HG02981 (cell line): Measurements from ENCODE around the gene TOM1.
"Not testable (repeated sequence)": the region's sequence is repeated elsewhere in the genome, so short reads cannot be mapped to it uniquely, and the experiment has no call there.

ENCODE experiments used
- ATAC-seq: cut with Tn5 transposase; IDR thresholded peaks from one replicate; pipeline ENCODE4 v1.9.1; 2021; ENCODE audit warnings: mild to moderate bottlenecking, moderate library complexity; ENCODE audit not compliant: unreplicated experiment

TOM1 gene

DNA sequence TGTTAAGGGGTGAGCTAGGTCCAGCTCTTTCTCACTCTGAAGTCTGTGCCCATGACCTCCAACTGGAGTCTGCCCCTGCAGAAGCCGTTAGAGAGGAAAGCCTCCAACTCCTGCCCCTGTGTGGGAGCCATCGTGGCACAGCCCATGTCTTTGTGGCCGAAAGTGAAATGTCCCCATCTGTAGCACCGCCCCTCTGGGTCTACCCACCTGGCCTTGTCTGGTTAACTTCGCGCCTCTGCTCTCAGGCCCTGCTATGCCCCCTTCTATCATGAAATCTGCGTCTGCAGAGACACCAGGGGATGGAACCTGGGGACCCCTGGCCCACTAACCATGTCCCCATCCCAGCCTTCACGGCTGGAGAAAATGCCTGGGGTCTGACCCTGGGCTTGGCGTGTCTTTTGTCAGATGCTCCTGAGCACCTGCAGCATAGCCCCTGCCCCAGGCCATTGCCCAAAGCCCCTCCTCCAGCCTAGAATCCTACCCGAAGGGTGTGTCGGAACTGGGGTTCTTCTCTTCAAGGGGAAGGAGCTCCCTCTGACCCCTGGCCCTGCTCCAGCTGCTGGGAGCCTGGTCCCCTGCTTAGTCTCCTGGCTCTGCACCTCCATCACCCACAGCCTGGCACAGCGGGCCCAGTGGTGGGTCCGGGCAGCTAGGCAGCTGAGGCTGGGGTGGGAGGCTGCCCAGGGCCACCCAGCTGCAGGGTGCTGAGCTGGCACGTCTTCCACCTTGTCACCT is 45.4 kb downstream of the TOM1 start:
- no peak for ATAC-seq

DNA sequence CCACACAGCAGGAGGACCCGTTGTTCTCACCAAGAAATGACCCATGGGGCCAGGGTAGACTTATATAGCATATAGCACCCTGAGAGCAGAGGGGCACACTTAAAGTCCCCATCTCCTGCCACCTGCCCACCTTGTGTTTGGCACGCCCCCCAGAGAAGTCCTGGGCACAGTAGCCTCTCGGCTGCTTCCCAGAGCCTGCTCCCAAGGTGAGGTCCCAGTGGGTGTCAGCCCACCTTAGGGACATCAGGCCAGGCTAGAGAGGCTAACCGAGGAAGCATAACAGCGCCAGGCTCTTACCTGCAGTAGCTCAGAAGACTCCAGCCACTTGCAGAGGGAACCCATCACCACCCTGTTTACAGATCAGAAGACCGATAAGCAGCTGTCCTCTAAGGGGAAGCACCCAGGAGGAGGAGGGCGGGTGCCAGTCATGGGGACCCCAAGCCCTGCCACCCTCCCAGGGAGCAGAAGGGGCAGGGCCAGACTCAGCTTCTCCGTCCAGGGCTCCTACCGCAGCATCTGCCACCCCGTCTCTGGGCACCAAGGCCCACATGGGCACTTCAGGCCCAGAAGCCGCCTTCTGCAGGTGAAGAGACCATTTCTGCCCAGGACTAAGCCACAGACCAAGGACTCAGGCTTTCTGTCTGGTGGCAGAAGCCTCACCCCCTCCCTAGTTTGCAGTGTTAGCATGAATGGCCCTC is 46.3 kb downstream of the TOM1 start:
- no peak for ATAC-seq

DNA sequence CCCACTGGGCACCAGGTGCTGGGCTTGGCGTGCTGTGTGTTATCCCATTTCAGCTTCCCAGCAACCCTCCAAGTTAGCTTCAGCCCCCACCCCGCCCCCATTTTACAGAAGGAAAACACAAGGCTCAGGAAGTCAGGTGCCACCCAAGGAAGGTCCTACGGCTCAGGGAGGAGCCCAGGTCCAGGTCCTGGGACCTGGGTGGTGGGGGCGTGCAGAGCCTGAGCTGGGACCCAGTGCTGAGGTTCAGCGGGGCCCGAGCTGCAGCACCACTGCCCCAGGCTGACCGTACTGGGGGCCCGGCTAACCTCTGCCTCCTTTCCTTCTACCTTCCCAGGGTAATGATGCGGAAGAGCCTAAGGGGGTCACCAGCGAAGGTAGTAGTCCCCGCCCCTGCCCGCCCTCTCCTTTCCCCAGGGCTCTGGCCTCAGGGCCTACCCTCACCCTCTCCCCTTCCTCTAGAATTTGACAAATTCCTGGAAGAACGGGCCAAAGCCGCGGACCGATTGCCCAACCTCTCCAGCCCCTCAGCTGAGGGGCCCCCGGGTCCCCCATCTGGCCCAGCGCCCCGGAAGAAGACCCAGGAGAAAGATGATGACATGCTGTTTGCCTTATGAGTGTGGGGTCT is 47.0 kb downstream of the TOM1 start:
- no peak for ATAC-seq

DNA sequence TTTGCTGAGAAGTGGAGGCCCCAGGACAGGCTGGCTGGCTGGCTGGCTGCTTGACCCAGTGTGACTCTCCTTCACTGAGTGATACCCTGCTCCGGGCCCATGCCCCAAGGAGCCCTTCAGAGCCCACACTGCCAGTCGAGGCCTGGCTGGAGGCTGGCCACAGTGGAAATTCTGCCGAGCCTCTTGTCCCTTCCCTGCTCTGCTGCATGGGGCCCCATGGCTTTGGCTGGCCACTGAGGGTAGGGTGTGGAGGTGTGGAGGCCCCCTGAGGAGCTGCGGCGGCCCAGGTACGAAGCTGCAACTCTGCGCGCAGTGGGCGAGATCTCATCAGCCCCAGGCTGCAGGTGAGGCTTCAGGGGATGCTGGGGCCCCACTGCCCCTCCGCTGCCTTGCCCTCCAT is 47.8 kb downstream of the TOM1 start:
- ATAC-seq, result no peak

DNA sequence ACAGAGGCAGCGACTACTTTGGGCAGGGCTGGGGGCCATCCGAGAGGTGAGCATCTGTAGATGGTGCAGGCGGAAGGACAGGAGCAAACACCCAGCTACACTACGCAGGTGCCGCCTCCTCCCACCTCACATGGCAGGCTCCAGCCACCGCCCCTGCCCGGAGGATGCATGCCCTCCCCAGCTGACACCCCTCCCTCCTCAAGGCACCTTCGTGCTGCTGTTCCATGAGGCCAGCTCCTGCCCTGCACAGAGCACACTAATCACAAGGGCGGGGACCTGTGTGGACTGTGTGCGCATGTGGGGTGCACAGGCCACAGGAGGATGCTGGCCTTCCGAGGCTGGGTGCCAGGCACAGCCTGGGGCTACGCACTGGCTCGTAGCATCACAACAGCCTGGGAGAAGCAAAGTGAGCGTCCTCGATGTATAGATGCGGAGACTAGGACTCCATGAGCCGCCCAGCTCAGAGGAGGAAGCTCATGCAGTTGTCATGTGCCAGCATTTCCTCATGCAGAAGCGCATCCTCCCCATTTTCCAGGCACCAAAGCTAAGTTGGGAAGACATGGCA is 48.4 kb downstream of the TOM1 start:
- ATAC-seq, result no peak

DNA sequence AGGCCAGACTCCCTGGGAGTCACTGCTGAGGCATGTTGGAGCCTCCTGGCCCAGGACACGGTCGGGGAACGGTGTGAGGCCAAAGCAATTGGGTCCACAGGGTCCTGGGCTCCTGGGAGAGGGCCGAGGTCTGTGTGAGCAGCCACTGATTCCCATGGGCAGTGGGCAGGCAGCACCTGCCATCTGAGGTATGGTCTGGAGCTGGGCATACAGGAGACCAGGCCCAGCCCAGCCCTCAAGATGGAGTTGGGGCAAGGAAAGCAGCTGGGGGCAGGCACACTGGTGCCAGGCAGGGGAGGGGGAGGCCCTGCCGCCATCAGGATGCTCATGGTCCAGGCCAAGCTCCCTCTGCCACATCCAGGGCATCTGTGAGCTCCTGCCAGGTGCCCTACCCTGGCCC is 49.0 kb downstream of the TOM1 start:
- no peak for ATAC-seq

DNA sequence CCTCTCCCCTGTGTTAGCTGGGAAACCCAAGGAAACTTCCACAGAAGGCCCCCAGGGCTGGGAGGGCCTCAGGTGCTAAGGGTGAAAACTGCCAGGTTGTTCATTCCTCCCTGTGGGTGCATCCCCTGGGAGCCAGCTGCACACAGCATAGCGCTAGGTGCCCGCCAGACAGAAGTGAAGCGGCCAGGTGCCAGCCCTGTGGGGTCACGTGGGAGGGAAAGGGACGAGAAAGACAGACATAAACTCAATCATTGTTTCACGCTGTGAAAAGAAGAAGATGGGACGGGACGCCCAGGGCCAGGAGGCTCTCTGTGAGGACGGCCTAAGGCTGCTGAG is 49.6 kb downstream of the TOM1 start:
- ATAC-seq, result no peak

DNA sequence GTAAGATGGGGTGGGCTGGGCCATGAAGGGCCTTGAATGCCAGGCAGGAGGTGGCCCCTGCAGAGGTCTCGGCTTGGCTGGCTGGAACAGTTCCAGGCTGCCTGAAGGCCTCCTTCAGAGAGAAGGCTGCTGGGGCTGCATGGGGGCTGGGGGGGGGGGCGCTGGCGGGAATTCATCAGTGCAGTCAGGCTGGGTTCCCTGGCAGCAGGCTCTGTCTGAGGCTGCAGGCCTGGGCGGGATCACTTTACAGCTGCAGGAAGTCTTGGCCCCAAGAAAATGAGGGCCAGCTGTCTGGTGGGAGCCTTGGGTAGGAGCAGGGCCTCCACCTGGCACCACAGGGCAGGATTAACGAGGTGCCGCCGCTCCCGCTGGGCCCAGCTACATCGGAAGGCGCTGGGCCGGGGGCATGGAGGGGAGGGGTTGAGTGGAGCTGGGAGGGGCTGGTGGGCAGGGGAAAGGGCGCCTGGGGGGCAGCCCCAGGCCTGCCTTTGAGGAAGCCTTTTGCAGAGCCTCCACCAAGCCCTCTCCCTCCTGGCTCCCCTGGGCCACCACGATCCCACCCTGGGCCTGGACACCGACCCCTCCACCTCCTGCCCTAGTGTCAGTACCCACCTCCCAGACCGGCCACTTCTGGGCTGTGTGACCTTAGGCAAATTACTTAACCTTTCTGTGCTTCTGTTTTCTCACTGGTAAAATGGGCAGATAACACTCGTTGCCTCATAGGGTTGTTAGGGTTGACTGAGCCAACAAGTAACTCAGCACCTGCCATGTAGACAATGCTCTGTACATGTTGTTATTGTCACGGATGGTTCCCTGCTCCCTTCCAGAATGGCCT is 50.2 kb downstream of the TOM1 start:
- no peak for ATAC-seq

DNA sequence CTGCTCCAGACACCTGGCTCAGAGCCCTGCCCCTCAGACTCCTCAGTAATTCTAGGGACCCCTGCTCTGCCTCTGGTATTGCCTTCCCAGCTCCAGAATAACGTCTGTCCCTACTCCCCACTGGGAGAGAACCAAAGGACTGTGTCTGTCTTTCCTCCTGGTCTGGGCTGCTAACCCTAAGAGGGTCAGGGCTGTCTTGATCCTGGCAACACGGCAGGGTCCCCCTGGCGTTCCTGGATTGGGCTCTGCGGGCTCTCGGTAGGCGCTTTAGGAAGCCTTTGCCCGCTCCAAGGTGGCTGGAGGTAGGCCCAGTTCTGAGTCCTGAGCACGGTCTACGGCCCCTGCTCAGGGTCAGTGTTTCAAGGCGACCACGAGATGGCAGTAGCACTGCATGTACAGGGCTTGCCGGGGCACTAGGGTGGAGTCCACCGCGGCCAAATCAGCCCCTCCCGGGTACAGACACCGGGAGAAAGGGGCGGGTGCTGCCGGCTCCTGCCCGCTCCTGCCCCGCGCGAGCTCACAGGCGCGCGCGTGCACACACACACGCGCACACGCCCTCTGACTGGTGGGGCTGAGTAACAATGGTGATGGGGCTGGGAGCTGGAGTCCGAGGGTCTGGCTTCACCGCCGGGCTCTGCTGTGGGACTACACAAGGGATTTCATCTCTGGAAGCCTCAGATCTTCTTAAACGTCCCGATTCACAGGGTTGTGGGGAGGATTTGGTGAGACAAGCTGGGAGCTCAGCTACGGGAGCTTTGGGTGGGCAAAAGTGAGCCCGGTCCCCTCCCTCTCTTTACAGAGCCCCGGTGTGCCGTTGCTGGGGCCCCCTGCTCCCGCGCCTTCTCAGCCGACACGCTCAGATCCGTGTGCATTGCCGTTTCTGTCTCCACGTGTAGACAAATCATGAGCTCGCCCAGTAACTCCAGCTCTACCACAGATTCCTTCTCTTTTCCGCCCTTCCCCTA is 51.1 kb downstream of the TOM1 start:
- ATAC-seq, result peak; percentile 80

DNA sequence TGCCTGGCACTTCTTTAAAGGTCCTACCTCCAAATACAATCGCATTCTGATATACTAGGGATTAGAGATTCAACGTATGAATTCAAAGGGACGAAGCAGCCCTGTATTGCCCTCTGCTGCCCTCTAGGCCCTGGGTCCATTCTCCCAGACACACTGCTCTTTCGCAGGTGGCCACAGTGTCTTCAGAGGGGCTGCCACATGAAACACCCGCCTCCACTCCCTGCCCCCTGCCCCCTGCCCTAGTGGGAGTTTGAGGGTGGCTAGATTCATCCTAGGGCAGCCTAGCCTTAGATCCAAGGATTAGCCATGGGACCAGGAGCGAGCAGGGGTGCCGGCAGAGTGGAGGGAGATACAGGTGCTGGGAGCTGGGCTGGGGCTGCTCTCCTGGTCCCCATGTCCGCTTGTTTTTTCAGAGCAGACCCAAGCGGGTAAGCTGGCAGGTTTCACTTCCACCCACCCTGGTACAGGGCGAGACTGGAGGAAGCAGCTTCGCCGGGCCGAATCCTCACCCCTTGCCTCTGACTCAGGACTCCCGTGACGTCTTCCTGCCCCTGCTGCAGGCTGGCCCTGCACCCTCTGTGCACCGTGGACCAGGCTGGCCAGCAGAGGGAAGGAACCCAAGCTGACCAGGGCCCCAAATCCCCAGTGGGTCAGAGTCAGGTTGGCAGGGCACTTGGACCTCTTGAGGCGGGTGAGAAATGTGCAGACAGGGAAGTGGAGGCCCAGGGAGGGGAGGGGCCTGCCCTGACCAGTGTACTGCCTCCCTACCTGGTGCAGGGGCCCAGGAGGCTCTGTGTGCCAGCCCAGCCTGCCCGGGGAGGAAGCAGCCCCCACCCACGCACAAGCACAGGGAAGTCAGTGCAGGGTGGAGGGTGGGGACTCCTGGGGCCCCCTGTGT is 52.8 kb downstream of the TOM1 start:
- ATAC-seq, result no peak

DNA sequence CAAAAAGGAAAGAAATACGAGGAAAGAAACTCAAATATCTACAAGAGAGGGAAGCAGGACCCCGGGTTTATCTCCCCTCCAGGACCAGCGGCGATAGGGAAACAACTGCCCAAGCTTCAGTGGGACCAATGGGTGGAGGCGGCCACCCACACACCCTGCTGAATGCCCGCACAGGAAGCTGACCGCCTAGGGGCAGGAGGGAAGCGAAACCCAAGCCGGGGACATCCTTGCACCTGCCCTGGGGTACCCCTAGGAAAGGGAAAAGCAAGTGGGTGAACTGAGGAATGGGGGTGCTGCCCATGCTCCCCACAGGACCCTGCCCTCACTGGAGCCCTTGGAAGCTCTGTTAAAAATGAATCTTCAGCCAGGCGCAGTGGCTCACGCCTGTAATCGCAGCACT is 53.6 kb downstream of the TOM1 start:
- no peak for ATAC-seq

DNA sequence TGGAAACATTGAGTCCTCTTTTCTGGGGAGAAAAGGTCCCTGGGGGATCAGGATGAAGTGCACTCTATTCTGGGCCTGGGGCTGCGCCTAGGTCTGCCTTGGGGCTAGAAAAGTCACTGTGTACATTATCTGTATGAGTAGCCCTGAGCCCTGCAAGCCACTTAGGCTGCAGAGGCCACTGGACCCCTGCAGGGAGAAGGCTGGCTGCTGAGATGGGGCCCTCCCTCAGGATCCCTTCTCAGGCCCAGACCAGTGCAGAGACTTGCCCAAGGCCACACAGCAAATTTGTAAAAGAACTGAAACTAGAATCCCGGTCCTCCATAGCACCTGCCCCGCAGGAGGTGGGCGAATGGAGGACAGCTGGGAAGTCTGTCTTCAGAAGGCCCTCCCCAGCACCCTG is 54.4 kb downstream of the TOM1 start:
- ATAC-seq, result no peak

DNA sequence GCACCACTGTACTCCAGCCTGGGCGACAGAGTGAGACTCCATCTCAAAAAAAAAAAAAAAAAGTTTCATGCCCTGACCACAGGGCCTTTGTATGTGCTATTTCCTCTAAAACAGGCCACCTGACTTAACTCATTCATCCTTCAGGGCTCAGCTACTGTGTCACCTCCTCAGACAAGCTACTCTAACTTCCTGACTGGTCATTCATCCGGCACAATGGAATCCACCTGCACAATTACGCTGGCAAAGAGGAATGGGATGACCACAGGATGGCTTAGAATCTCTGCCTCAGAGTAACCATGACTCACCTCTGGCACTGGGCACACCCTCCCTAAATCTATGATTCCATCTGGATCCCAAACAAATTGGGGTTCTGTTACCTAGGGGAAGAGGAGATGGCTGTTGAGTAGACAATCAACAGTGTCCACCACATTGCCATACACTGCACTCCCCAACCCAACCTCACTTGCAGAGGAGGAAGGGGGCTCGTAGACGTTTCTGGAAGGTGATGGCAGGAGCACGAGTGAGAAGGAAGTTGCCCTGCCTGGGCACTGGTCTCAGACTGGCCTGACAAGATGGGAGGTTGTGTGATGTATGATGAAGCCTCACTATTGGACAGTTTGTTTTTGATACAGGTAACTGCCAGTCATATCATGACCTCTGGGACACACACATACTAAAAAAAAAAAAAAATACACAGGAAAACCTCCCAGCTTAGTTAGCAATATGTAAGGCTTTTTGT is 58.4 kb downstream of the TOM1 start:
- no peak for ATAC-seq

DNA sequence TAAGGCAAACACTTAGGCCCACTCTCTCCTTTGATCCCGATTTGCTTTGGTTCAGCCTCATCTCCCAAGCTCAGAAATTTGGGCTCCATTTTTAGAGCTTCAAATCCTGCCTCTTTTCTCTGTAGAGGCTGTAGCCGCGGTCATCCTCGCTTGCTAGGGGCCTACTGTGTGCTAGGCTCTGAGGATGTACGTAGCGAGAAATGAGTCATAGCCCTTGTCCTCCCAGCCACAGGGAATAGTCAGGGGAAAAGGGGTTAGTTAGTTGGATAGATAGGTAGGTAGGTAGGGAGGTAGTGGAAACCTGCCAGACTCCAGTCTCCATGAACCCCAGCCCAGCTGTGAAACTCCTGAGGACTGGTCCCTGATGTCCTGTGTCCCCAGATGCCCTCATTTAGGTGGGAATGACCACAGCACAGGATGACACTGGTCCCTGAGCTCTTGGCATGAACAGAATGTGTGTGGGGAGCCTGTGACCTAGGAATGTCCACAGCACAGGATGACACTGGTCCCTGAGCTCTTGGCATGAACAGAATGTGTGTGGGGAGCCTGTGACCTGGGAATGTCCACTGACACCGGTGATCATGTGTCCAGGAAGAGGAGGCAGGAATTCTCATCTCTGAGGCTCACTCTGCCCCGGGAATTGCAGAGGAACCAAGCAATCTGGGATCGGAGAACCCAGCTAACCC is 59.8 kb downstream of the TOM1 start:
- ATAC-seq, result no peak

DNA sequence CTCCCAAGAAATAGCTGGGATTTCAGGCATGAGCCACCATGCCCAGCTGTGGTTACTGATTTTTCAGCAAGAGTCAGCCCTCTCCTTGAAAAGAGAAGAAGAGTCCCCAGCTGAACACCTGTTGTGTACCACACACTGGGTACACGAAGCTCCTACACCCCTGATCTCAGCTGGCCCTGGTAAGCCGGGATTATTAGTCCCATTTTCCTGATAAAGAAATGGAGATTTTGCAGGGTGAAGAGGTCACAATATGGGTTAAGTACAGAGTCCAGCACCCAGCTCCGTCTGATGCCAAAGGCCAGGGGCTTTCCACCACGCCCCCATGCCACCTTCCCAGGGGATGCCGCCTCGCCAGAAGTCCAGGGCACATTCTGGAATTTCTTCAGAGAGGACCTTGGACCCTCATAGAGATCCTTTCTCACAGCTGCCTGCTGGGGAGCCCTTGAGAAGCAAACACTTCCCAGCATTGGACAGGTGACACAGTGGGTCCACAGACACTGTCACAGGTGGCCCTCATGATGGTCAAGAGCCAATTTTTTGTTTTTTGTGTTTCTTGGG is 61.4 kb downstream of the TOM1 start:
- ATAC-seq, result no peak

DNA sequence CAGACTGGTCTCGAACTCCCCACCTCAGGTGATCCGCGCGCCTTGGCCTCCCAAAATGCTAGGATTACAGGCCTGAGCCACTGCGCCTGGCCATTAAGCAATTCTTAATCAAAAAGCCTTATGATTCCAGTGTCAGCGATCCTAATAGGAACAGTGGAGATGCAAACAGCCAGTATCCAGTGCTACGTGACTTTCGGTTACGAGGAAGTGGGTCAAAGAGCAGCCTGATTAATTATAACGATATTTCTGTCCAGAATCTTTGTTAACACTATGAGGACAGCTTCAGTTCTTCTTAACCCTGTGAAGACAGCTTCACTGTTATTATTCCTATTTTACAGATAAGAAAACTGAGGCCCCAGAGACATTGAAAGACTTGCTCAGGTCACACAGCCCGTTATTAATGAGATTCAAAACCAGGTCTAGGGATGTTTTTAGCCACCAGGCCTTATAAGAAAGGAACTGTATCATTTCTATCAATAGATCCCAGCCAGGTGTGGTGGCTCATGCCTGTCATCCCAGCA is 63.9 kb downstream of the TOM1 start:
- no peak for ATAC-seq

DNA sequence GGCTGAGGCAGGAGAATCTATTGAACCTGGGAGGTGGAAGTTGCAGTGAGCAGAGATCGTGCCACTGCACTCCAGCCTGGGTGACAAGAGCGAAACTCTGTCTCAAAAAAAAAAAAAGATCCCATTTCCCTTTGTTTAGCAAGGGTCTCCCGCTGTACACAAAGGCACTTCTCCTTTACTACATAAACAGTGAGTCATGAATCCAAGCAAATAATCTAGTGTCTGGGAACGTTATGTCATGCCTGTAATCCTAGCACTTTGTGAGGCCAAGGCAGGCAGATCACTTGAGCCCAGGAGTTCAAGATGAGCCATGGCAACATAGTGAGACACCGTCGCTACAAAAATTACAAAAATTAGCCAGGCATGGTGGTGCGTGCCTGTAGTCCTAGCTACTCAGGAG is 64.5 kb downstream of the TOM1 start:
- ATAC-seq, result not testable (repeated sequence)
